H1 (cell line): ENCODE data around the gene WWC1. TPM values are rescaled to one million over a fixed set of nuclear protein-coding genes. Genes with fewer than 3 reads are reported as not detected.

Source experiments
- CTCF ChIA-PET: fragments of 300-600 bp; sonication (Branson Sonifier 250); formaldehyde crosslinking; loops from one replicate; lab custom pipeline; 2021; ENCODE audit not compliant: partially characterized antibody; lab: Charles Lee
- POLR2A ChIA-PET: fragments of 300-600 bp; sonication (Branson Sonifier 250); formaldehyde crosslinking; loops from one replicate; lab custom pipeline; 2021; ENCODE audit warnings: inconsistent platforms; ENCODE audit not compliant: partially characterized antibody; lab: Charles Lee
- DNase-seq, 2 experiments: peaks; one replicate each; pipeline versions ENCODE4 v3.0.0 to v3.0.0-alpha.2; 2010 to 2022; ENCODE audit warnings: low spot score in 2 of 2, low read depth in 1 of 2, mixed read lengths in 1 of 2
- FAIRE-seq: peaks from 2 replicates; lab custom pipeline; 2011; peaks lifted over from hg19 to GRCh38; lab: Jason Lieb, UNC
- H2AFZ ChIP-seq: 2 replicates; pipeline ENCODE4 v1.8.1; 2012; ENCODE audit warnings: low read length, inconsistent platforms
- H2AK5ac ChIP-seq: 2 replicates; pipeline ENCODE4 v1.6.1; 2013; ENCODE audit warnings: low read depth, low read length
- H2BK120ac ChIP-seq: replicated peaks from 2 replicates; pipeline ENCODE3; 2013; ENCODE audit warnings: low read depth, low read length, inconsistent platforms
- H2BK12ac ChIP-seq: 2 replicates; pipeline ENCODE4 v1.6.1; 2013; ENCODE audit warnings: low read depth, low read length
- H2BK15ac ChIP-seq: 2 replicates; pipeline ENCODE4 v1.6.1; 2013; ENCODE audit warnings: low read length
- H2BK20ac ChIP-seq: 2 replicates; pipeline ENCODE4 v1.6.1; 2013; ENCODE audit warnings: low read length
- H2BK5ac ChIP-seq: 2 replicates; pipeline ENCODE4 v1.6.1; 2013; ENCODE audit warnings: low read depth, low read length
- H3K14ac ChIP-seq: 2 replicates; pipeline ENCODE4 v1.6.1; 2013; ENCODE audit warnings: inconsistent platforms; ENCODE audit not compliant: insufficient read length
- H3K18ac ChIP-seq: 2 replicates; pipeline ENCODE4 v1.6.1; 2013; ENCODE audit warnings: low read length; ENCODE audit errors: extremely low read depth
- H3K23ac ChIP-seq: 2 replicates; pipeline ENCODE4 v1.6.1; 2013; ENCODE audit warnings: inconsistent platforms; ENCODE audit not compliant: insufficient read length
- H3K23me2 ChIP-seq: 2 replicates; pipeline ENCODE4 v1.6.1; 2013; ENCODE audit warnings: low read depth, low read length
- H3K27ac ChIP-seq: 2 replicates; pipeline ENCODE4 v1.6.1; 2011; ENCODE audit warnings: low read depth, low read length, inconsistent platforms
- H3K27me3 ChIP-seq, 4 experiments: replicated peaks in 1 of 4; 1 replicate in 1 of 4; 2 replicates in 3 of 4; pipeline versions ENCODE4 v1.6.1 to v1.8.1; 2011 to 2013; ENCODE audit warnings: low read length in 3 of 4, mild to moderate bottlenecking in 3 of 4, inconsistent platforms in 2 of 4, mixed read lengths in 2 of 4, moderate library complexity in 1 of 4; ENCODE audit not compliant: control insufficient read depth in 3 of 4, insufficient read depth in 3 of 4; ENCODE audit errors: extremely low read depth in 1 of 4
- H3K36me3 ChIP-seq, 4 experiments: 2 replicates each; pipeline versions ENCODE4 v1.6.1 to v1.8.1; 2011 to 2013; ENCODE audit warnings: mild to moderate bottlenecking in 4 of 4, low read length in 3 of 4, moderate library complexity in 2 of 4, control low read depth in 1 of 4, inconsistent platforms in 1 of 4; ENCODE audit not compliant: insufficient read depth in 4 of 4, control insufficient read depth in 2 of 4
- H3K4ac ChIP-seq: replicated peaks from 2 replicates; pipeline ENCODE3; 2013; ENCODE audit warnings: low read length, low read depth, mixed read lengths, inconsistent platforms; ENCODE audit not compliant: insufficient read length
- H3K4me1 ChIP-seq, 4 experiments: replicated peaks in 1 of 4; 1 replicate in 1 of 4; 2 replicates in 3 of 4; pipeline versions ENCODE4 v1.6.1 to v1.8.1; 2011 to 2013; ENCODE audit warnings: low read length in 3 of 4, inconsistent platforms in 2 of 4, mixed read lengths in 1 of 4; ENCODE audit not compliant: insufficient read depth in 4 of 4, control insufficient read depth in 3 of 4
- H3K4me2 ChIP-seq, 2 experiments: 2 replicates each; pipeline versions ENCODE4 v1.6.1 to v1.8.1; 2011 to 2013; ENCODE audit warnings: low read depth in 2 of 2, low read length in 2 of 2, control low read depth in 1 of 2, inconsistent platforms in 1 of 2, mild to moderate bottlenecking in 1 of 2; ENCODE audit not compliant: insufficient read depth in 1 of 2
- H3K4me3 ChIP-seq, 4 experiments: fragments of 200-600, 300-600 bp in 1 of 4; sonication (generic), shearing (Covaris generic), sonication (Bioruptor Twin) in 1 of 4; 2 replicates each; pipeline versions ENCODE4 v1.5.1 to v1.8.1; 2011 to 2016; ENCODE audit warnings: low read length in 4 of 4, low read depth in 3 of 4, control low read depth in 2 of 4, inconsistent platforms in 2 of 4, mild to moderate bottlenecking in 2 of 4, mixed read lengths in 1 of 4, moderate library complexity in 1 of 4; ENCODE audit not compliant: insufficient read depth in 2 of 4; ENCODE audit errors: extremely low read depth in 1 of 4
- H3K56ac ChIP-seq: replicated peaks from 2 replicates; pipeline ENCODE3; 2013; ENCODE audit warnings: low read depth, mild to moderate bottlenecking, mixed read lengths, low read length, inconsistent platforms; ENCODE audit not compliant: insufficient read length
- H3K79me1 ChIP-seq: 2 replicates; pipeline ENCODE4 v1.6.1; 2013; ENCODE audit warnings: low read depth, low read length, control low read depth
- H3K79me2 ChIP-seq, 2 experiments: 2 replicates each; pipeline versions ENCODE4 v1.6.1 to v1.8.1; 2012 to 2013; ENCODE audit warnings: low read length in 2 of 2, mild to moderate bottlenecking in 2 of 2, inconsistent platforms in 1 of 2; ENCODE audit not compliant: insufficient read depth in 2 of 2, control insufficient read depth in 1 of 2
- H3K9ac ChIP-seq, 4 experiments: replicated peaks in 1 of 4; 1 replicate in 1 of 4; 2 replicates in 3 of 4; pipeline versions ENCODE4 v1.6.1 to v1.8.1; 2011 to 2013; ENCODE audit warnings: low read depth in 3 of 4, low read length in 3 of 4, control low read depth in 2 of 4, mild to moderate bottlenecking in 2 of 4, moderate library complexity in 2 of 4, inconsistent platforms in 1 of 4; ENCODE audit errors: extremely low read depth in 1 of 4
- H3K9me3 ChIP-seq, 2 experiments: 2 replicates each; pipeline versions ENCODE4 v1.6.1 to v1.8.1; 2012 to 2013; ENCODE audit warnings: mild to moderate bottlenecking in 2 of 2, moderate library complexity in 2 of 2, control low read depth in 1 of 2, inconsistent platforms in 1 of 2, low read depth in 1 of 2, low read length in 1 of 2, mixed read lengths in 1 of 2; ENCODE audit not compliant: insufficient read depth in 2 of 2
- H4K20me1 ChIP-seq, 2 experiments: replicated peaks in 1 of 2; 2 replicates each; pipeline versions ENCODE3 to v1.8.1; 2011 to 2013; ENCODE audit warnings: inconsistent platforms in 2 of 2, low read length in 2 of 2, mild to moderate bottlenecking in 1 of 2; ENCODE audit not compliant: insufficient read depth in 2 of 2, control insufficient read depth in 1 of 2
- H4K5ac ChIP-seq: 2 replicates; pipeline ENCODE4 v1.6.1; 2013; ENCODE audit warnings: low read length, low read depth, mixed read lengths, inconsistent platforms; ENCODE audit not compliant: insufficient read length
- H4K8ac ChIP-seq: 2 replicates; pipeline ENCODE4 v1.8.0; 2013; ENCODE audit warnings: mild to moderate bottlenecking, moderate library complexity, low read length, inconsistent platforms; ENCODE audit not compliant: insufficient read depth; ENCODE audit errors: extremely low read depth
- H4K91ac ChIP-seq: replicated peaks from 2 replicates; pipeline ENCODE3; 2013; ENCODE audit warnings: low read length, mixed read lengths, inconsistent platforms; ENCODE audit not compliant: insufficient read length
- BACH1 ChIP-seq: IDR thresholded peaks from 2 replicates; pipeline ENCODE4 v1.6.1; 2012; ENCODE audit warnings: low read length, improper control_type of control experiment
- BCL11A ChIP-seq, 2 experiments: IDR thresholded peaks; one replicate each; pipeline ENCODE4 v1.6.1; 2011; ENCODE audit warnings: low read depth in 2 of 2, low read length in 2 of 2, mild to moderate bottlenecking in 2 of 2
- CEBPB ChIP-seq: IDR thresholded peaks from 2 replicates; pipeline ENCODE4 v1.6.1; 2012; ENCODE audit warnings: low read depth, low read length
- CHD1 ChIP-seq: IDR thresholded peaks from 2 replicates; pipeline ENCODE4 v1.6.1; 2012; ENCODE audit warnings: low read depth, low read length, improper control_type of control experiment
- CHD2 ChIP-seq: IDR thresholded peaks from 2 replicates; pipeline ENCODE4 v1.6.1; 2012; ENCODE audit warnings: low read length, improper control_type of control experiment
- E2F6 ChIP-seq: IDR thresholded peaks from 2 replicates; pipeline ENCODE4 v1.6.1; 2012; ENCODE audit warnings: inconsistent platforms
- GABPA ChIP-seq: IDR thresholded peaks from 2 replicates; pipeline ENCODE4 v1.6.1; 2011; ENCODE audit warnings: mild to moderate bottlenecking, low read length, moderate library complexity, borderline replicate concordance; ENCODE audit not compliant: insufficient read depth
- HDAC6 ChIP-seq: IDR thresholded peaks from one replicate; pipeline ENCODE4 v1.7.1; 2012; ENCODE audit warnings: low read depth, mild to moderate bottlenecking, inconsistent platforms, low read length, moderate library complexity
- NRF1 ChIP-seq: IDR thresholded peaks from 2 replicates; pipeline ENCODE4 v1.6.1; 2011; ENCODE audit warnings: mild to moderate bottlenecking, low read depth, low read length, improper control_type of control experiment
- RBBP5 ChIP-seq: IDR thresholded peaks from 2 replicates; pipeline ENCODE4 v1.7.1; 2012; ENCODE audit warnings: low read depth, mild to moderate bottlenecking, inconsistent platforms, low read length, moderate library complexity, borderline replicate concordance
- SIN3A ChIP-seq, 2 experiments: IDR thresholded peaks in 1 of 2; conservative IDR thresholded peaks in 1 of 2; 2 replicates each; pipeline ENCODE4 v1.6.1; 2011 to 2012; ENCODE audit warnings: low read length in 2 of 2, improper control_type of control experiment in 1 of 2, low read depth in 1 of 2, mild to moderate bottlenecking in 1 of 2
- SP2 ChIP-seq: IDR thresholded peaks from 2 replicates; pipeline ENCODE4 v1.6.1; 2012; ENCODE audit warnings: mild to moderate bottlenecking, low read length, inconsistent platforms
- SRF ChIP-seq: IDR thresholded peaks from 2 replicates; pipeline ENCODE4 v1.6.1; 2011; ENCODE audit warnings: mild to moderate bottlenecking, low read depth, low read length, moderate library complexity
- TBP ChIP-seq: IDR thresholded peaks from 2 replicates; pipeline ENCODE4 v1.6.1; 2011; ENCODE audit warnings: low read depth, low read length, improper control_type of control experiment
- ZNF274 ChIP-seq: IDR thresholded peaks from 2 replicates; pipeline ENCODE4 v1.7.0; 2012; ENCODE audit warnings: low read length, borderline replicate concordance; ENCODE audit errors: extremely low read depth
- WGBS, 2 experiments: shearing (Covaris generic) in 1 of 2; methylation state at CpG; one replicate each; pipeline versions ENCODE4 v1.1.6 to v1.1.7; 2013 to 2015; ENCODE audit warnings: low lambda C conversion rate in 2 of 2, mixed read lengths in 2 of 2, inconsistent platforms in 1 of 2, low coverage in 1 of 2, missing lambda C conversion rate in 1 of 2; ENCODE audit not compliant: insufficient replicate concordance in 2 of 2, insufficient coverage in 1 of 2, insufficient read length in 1 of 2; ENCODE audit errors: extremely low coverage in 1 of 2, missing lambda C conversion rate in 1 of 2; 5-methylcytosine and 5-hydroxymethylcytosine counted together
- polyA plus RNA-seq, 7 experiments: library from polyadenylated mRNA; depleted of rRNA in 3 of 7; stranded (reverse) in 5 of 7; unstranded in 2 of 7; fragments of >200 nt in 5 of 7; fragments of 200-250 nt in 2 of 7; gene quantifications; 1 replicate in 5 of 7; 2 replicates in 1 of 7; 4 replicates in 1 of 7; pipeline versions ENCODE4 v1.2.1 to v1.2.3, GENCODE V29; 2011 to 2013; ENCODE audit warnings: missing spikeins in 2 of 7, mixed read lengths in 2 of 7
- total RNA-seq: library from RNA; stranded (reverse); fragmentation: NEBNext Ultra II Directional; extraction: Animal tissue kit (Norgen Biotek cat#: 25700); gene quantifications from 2 replicates; pipeline ENCODE4 v1.2.1, GENCODE V29; 2021

WWC1 gene
- total and polyA plus RNA-seq, 2 of the 8 experiments (the other 6 are each of a cell fraction or from before 2014, with no cell fraction given), result 16.4 to 41.1 TPM

GRCh38 chr5:168374532-168374931 is 83.1 kb downstream of the WWC1 start:
- Histone ChIP-seq H2AK5ac (no peak overlapping the region), H4K20me1 (no peaks in the 10 kb centered on the region), H3K23ac (no peak overlapping the region), H3K4ac (no peak overlapping the region), H3K18ac (no peak overlapping the region), H3K9me3 (no peaks in the 10 kb centered on the region), H4K91ac (no peak overlapping the region), H2BK15ac (no peak overlapping the region), H3K56ac (no peak overlapping the region), H2BK5ac (no peak overlapping the region), H4K8ac (no peak overlapping the region), H3K14ac (no peak overlapping the region), H3K9ac (no peak overlapping the region), H2AFZ (no peak overlapping the region), H3K36me3 (no peaks in the 10 kb centered on the region), H3K4me2 (no peak overlapping the region), H4K5ac (no peak overlapping the region), H2BK20ac (no peak overlapping the region), H3K23me2 (0 out of 2 replicates have a peak, but pooled peaks cover 1% of the 10 kb centered on the region), H3K27ac (no peak overlapping the region), H3K79me1 (no peaks in the 10 kb centered on the region), H2BK120ac (no peak overlapping the region), H3K79me2 (peaks cover 0 to 7% of the 10 kb centered on the region in 2 experiments; a peak in 2 of 4 replicates), H3K4me3 (no peak overlapping the region), H3K27me3 (no peaks in the 10 kb centered on the region), H2BK12ac (no peak overlapping the region), H3K4me1 (no peaks in the 10 kb centered on the region)
- CTCF ChIA-PET, result interaction anchor here (1.6 to 2.5 kb wide), 2 partner anchors 82 to 106 kb away, joined by 3 to 7 read pairs; no protein-coding TSS in a partner anchor
- FAIRE-seq, result no peak
- no peak for DNase-seq
- 93% methylated on average over 4 of the region's 4 CpGs; no CpG with 5 or more reads in 1 of the 2 experiments for WGBS, 2 experiments
- POLR2A ChIA-PET, result interaction anchor here (1.0 kb wide), 2 partner anchors 47 to 93 kb away, joined by 3 to 5 read pairs; no protein-coding TSS in a partner anchor
- TF ChIP-seq BACH1, result no peak
- TF ChIP-seq CHD1, result no peak
- TF ChIP-seq SP2, result no peak
- no peak for TF ChIP-seq TBP
- TF ChIP-seq ZNF274, result no peak
- TF ChIP-seq CEBPB, result no peak
- no peak for TF ChIP-seq SIN3A (conservative IDR thresholded peaks at IDR 0.05 in 1 of 2, IDR thresholded peaks at IDR 0.05 in 1 of 2; ENCODE audit: low read depth in 1 of 2, low read length in 2 of 2)
- TF ChIP-seq GABPA, result no peak
- TF ChIP-seq BCL11A (IDR thresholded peaks at IDR 0.05; ENCODE audit: low read depth in 2 of 2, low read length in 2 of 2), result no peak
- TF ChIP-seq E2F6, result no peak
- TF ChIP-seq CHD2, result no peak
- TF ChIP-seq RBBP5, result no peak
- no peak for TF ChIP-seq NRF1
- no peak for TF ChIP-seq SRF
- no peak for TF ChIP-seq HDAC6
